Parathyroid adenoma (tissue), 2 donors: ENCODE results near the gene RHPN2.

ENCODE experiments used
- H2AFZ ChIP-seq: fragments of 300-600 bp; sonication (generic); one replicate; pipeline ENCODE4 v1.7.0; 2017; ENCODE audit warnings: antibody characterized with exemption, mild to moderate bottlenecking
- H3K27ac ChIP-seq: fragments of 300-600 bp; sonication (generic); one replicate; pipeline ENCODE4 v1.7.0; 2017
- H3K27me3 ChIP-seq: fragments of 300-600 bp; sonication (generic); one replicate; pipeline ENCODE4 v1.7.0; 2017; ENCODE audit warnings: low read length; ENCODE audit not compliant: control insufficient read depth, insufficient read depth
- H3K36me3 ChIP-seq: fragments of 300-600 bp; sonication (generic); one replicate; pipeline ENCODE4 v1.7.0; 2017; ENCODE audit warnings: low read length; ENCODE audit not compliant: control insufficient read depth, insufficient read depth
- H3K4me1 ChIP-seq: fragments of 300-600 bp; sonication (generic); one replicate; pipeline ENCODE4 v1.7.0; 2017; ENCODE audit warnings: control low read depth
- H3K4me2 ChIP-seq: fragments of 300-600 bp; sonication (generic); one replicate; pipeline ENCODE4 v1.7.0; 2017; ENCODE audit warnings: low read length
- H3K4me3 ChIP-seq: fragments of 300-600 bp; sonication (generic); one replicate; pipeline ENCODE4 v1.7.0; 2017; ENCODE audit warnings: low read depth, low read length
- H3K79me2 ChIP-seq: fragments of 300-600 bp; sonication (generic); one replicate; pipeline ENCODE4 v1.7.0; 2017; ENCODE audit warnings: control low read depth
- H3K9ac ChIP-seq: fragments of 300-600 bp; sonication (generic); one replicate; pipeline ENCODE4 v1.7.0; 2017; ENCODE audit warnings: mild to moderate bottlenecking
- H3K9me3 ChIP-seq: fragments of 300-600 bp; sonication (generic); one replicate; pipeline ENCODE4 v1.7.0; 2017; ENCODE audit warnings: low read length; ENCODE audit not compliant: control insufficient read depth
- TF ChIP-seq, protein P1 (sequence below): fragments of 300-600 bp; sonication (generic); IDR thresholded peaks from one replicate; pipeline ENCODE4 v1.7.0; 2017; ENCODE audit warnings: antibody characterized with exemption, mild to moderate bottlenecking
- donor health status: primary hyperparathyroidism.

The RHPN2 gene

DNA sequence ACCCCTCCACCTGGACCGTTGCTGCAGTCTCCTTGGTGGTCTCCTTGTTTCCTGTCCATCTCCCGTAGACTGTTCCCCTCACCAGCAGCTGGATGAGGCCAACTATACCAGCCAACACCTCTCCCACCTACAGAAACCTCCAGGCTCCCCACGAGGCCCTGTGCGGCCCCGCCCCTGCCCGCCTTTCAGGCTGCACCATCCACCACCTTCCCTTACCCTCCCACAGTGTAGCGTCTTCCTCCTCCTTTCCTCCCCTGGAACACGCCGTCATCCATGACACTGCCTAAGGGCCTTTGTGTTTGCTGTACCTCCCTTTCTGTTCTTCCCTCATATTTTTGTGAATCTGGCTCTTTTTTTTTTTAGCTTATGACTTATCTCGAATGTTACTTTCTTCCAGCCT lies 43.5 kb upstream of the RHPN2 start:
- H3K27ac ChIP-seq = no peak overlapping the region
- no peaks in the 10 kb centered on the region for H3K9me3 ChIP-seq
- no peak overlapping the region for H3K4me2 ChIP-seq
- H3K27me3 ChIP-seq = no peaks in the 10 kb centered on the region
- no peaks in the 10 kb centered on the region for H3K79me2 ChIP-seq
- TF ChIP-seq, protein P1, sequence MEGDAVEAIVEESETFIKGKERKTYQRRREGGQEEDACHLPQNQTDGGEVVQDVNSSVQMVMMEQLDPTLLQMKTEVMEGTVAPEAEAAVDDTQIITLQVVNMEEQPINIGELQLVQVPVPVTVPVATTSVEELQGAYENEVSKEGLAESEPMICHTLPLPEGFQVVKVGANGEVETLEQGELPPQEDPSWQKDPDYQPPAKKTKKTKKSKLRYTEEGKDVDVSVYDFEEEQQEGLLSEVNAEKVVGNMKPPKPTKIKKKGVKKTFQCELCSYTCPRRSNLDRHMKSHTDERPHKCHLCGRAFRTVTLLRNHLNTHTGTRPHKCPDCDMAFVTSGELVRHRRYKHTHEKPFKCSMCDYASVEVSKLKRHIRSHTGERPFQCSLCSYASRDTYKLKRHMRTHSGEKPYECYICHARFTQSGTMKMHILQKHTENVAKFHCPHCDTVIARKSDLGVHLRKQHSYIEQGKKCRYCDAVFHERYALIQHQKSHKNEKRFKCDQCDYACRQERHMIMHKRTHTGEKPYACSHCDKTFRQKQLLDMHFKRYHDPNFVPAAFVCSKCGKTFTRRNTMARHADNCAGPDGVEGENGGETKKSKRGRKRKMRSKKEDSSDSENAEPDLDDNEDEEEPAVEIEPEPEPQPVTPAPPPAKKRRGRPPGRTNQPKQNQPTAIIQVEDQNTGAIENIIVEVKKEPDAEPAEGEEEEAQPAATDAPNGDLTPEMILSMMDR = no peak
- no peaks in the 10 kb centered on the region for H3K4me1 ChIP-seq
- no peaks in the 10 kb centered on the region for H3K36me3 ChIP-seq
- H2AFZ ChIP-seq = no peak overlapping the region
- no peak overlapping the region for H3K9ac ChIP-seq
- no peak overlapping the region for H3K4me3 ChIP-seq

DNA sequence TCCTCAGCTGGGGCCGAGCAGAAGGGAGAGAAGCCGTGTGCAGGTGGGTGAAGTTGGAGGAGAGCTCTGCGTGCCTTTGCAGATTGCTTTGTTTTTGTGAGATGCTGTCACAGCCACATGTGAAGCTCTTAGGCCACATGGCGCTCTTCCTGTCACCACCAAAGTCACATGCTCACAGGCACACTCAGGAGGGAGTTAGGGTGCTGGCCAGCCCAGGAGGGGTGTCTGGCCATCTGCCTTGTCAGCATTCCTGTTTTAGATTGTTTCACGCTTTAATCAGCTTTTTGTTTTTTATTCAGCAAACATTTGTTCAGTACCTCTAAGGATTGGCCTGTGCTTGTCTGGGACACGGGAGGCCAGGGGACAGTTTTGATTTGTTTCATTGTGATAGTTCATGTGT lies 38.2 kb upstream of the RHPN2 start:
- Histone ChIP-seq H3K27ac (no peak overlapping the region), H3K9me3 (no peaks in the 10 kb centered on the region), H3K27me3 (no peaks in the 10 kb centered on the region), H3K36me3 (no peaks in the 10 kb centered on the region), H3K9ac (no peak overlapping the region), H2AFZ (no peak overlapping the region), H3K4me2 (no peak overlapping the region), H3K79me2 (no peaks in the 10 kb centered on the region), H3K4me3 (no peak overlapping the region), H3K4me1 (peaks cover 6% of the 10 kb centered on the region)
- TF ChIP-seq, protein P1 = no peak

DNA sequence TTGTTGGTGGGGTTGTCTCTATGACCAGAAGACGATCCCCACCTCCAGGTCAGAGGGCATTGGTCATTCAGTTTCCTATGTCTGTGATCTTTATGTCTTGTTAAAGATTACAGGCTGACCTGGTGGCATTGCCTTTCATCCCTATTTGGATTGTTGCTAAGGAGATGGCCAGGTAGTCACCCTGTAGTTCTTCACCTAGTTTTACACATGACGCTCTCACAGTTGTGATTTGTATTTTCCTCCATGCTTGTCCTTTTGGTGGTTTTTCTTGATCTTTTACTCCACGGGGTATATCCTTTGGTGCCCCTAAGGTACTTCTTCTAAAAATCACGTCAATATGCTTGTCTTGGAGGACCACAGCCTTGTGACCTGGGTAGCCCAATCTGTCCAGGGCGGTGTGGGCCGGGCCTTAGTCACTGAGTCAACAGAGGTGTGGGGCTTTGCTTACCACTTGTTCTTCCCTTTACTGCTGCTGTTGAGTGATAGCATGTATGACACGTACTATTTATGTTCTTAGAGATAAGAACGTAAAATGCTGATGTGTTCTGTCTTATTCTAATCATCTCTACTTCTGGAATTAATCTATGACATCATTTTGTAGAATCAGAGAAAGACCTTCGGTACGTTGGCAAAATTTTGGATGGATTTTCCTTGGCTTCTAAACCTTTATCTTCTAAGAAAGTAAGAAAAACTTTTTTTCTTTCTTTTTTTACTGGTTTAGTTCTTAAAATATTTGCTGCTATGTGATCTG lies 36.4 kb upstream of the RHPN2 start:
- TF ChIP-seq, protein P1 = no peak
- no peak overlapping the region for H2AFZ ChIP-seq
- no peak overlapping the region for H3K9ac ChIP-seq
- H3K27ac ChIP-seq = no peak overlapping the region
- H3K79me2 ChIP-seq = no peaks in the 10 kb centered on the region
- no peak overlapping the region for H3K4me3 ChIP-seq
- H3K4me2 ChIP-seq = no peak overlapping the region
- no peaks in the 10 kb centered on the region for H3K27me3 ChIP-seq
- H3K9me3 ChIP-seq = no peaks in the 10 kb centered on the region
- H3K4me1 ChIP-seq = peaks cover 11% of the 10 kb centered on the region
- no peaks in the 10 kb centered on the region for H3K36me3 ChIP-seq

DNA sequence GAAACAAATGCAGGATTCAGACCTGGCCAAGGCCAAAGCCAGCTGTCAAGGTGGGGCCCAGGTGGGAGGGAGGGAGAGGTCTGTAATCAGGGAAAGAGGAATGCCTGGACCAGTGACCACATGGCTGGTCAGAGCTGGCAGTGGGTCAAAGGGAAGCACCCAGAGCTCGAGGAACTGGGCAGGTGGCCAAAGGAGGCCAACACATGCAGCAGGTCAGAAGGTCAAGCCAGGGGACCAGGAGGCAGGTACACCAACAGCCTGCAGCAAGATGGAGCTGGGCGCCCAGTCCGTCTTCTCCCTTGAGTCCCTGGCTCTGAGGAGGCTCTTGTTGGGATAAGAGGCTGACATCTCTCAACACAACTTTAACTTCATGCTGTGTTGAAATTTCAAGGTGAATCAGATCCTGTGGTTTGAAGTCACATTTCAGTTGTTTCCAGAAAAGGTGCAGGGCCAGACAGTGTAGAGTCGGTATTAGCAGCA lies 33.4 kb upstream of the RHPN2 start:
- TF ChIP-seq, protein P1 = no peak
- Histone ChIP-seq H3K27me3 (no peaks in the 10 kb centered on the region), H3K36me3 (no peaks in the 10 kb centered on the region)

DNA sequence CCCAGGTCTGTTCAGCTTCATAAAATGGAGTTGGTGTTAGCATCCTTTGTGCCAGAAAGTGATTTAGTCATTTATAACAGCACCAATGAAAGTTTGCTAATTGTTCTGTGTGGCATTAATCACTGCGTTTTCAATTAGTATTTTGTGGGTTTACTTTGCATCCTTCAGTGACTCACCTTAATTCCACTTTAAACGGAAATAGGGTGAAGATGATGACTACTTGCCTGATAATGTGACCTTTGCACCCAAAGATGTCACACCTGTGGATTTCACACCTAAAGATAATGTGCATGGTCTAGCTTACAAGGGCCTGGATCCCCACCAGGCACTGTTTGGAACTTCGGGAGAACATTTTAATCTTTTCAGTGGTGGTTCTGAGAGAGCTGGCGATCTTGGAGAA lies 31.3 kb upstream of the RHPN2 start:
- H3K36me3 ChIP-seq = no peaks in the 10 kb centered on the region

More for the DNA sequence above, 33.4 kb upstream of the RHPN2 start:
- peaks cover 11% of the 10 kb centered on the region for H3K4me1 ChIP-seq
- H3K4me2 ChIP-seq = no peak overlapping the region
- no peak overlapping the region for H3K27ac ChIP-seq
- H3K79me2 ChIP-seq = no peaks in the 10 kb centered on the region
- H3K4me3 ChIP-seq = no peak overlapping the region
- H3K9ac ChIP-seq = no peak overlapping the region
- H3K9me3 ChIP-seq = no peaks in the 10 kb centered on the region
- no peak overlapping the region for H2AFZ ChIP-seq

More for the DNA sequence above, 31.3 kb upstream of the RHPN2 start:
- Histone ChIP-seq H3K4me2 (no peak overlapping the region), H3K4me3 (no peak overlapping the region), H3K4me1 (peaks cover 11% of the 10 kb centered on the region), H3K9me3 (no peaks in the 10 kb centered on the region), H3K27ac (no peak overlapping the region), H2AFZ (no peak overlapping the region), H3K27me3 (no peaks in the 10 kb centered on the region), H3K79me2 (no peaks in the 10 kb centered on the region), H3K9ac (no peak overlapping the region)
- TF ChIP-seq, protein P1 = no peak
